K562 (cell line): ENCODE measurements around the gene HRH4. TPM values are rescaled to one million over a fixed set of nuclear protein-coding genes. Genes with fewer than 3 reads are reported as not detected.

Experiments
- ATAC-seq: fragments of 200-7000 bp; cut with Tn5 transposase; 3 replicates; pipeline ENCODE4 v1.9.1; 2020; ENCODE audit warnings: moderate library complexity
- BruUV-seq: library from RNA; stranded (reverse); fragments of 400-500 nt; replicated peaks from 2 replicates; lab custom pipeline; 2021; lab: Mats Ljungman, UMichigan
- CTCF ChIA-PET: fragments of 300-600 bp; formaldehyde crosslinking; extraction: SDS; loops from one replicate; lab custom pipeline; 2021; ENCODE audit warnings: low intra/inter-chr PET ratio; lab: Yijun Ruan, JAX
- POLR2A ChIA-PET: fragments of 300-600, 350-650 bp; sonication (Branson Sonifier 250); formaldehyde crosslinking; extraction: SDS; loops from one replicate; lab custom pipeline; 2021; ENCODE audit warnings: antibody characterized with exemption, inconsistent platforms; lab: Yijun Ruan, JAX
- DNase-seq, 4 experiments: peaks; one replicate each; pipeline versions ENCODE4 v3.0.0 to v3.0.0-alpha.2; 2011 to 2018; ENCODE audit warnings: low spot score in 3 of 4, mixed read lengths in 3 of 4; ENCODE audit errors: extremely low read depth in 1 of 4
- FAIRE-seq: peaks from 2 replicates; lab custom pipeline; 2011; peaks lifted over from hg19 to GRCh38; lab: Jason Lieb, UNC
- H2AFZ ChIP-seq: 2 replicates; pipeline ENCODE4 v1.6.0; 2011; ENCODE audit warnings: low read depth, low read length, control low read depth, inconsistent platforms
- H3K27ac ChIP-seq: fragments of 200-600 bp; 3 replicates; pipeline ENCODE4 v1.8.0; 2011; ENCODE audit warnings: low read depth, mild to moderate bottlenecking, control low read depth, inconsistent platforms, low read length, moderate library complexity, mixed read lengths; ENCODE audit errors: extremely low read depth
- H3K27me3 ChIP-seq, 2 experiments: fragments of 300-600 bp in 1 of 2; 2 replicates in 1 of 2; 3 replicates in 1 of 2; pipeline versions ENCODE4 v1.6.0 to v1.8.0; 2011; ENCODE audit warnings: inconsistent platforms in 2 of 2, low read length in 2 of 2, mild to moderate bottlenecking in 1 of 2, mixed read lengths in 1 of 2, moderate library complexity in 1 of 2; ENCODE audit not compliant: control insufficient read depth in 2 of 2, insufficient read depth in 2 of 2
- H3K36me3 ChIP-seq: fragments of 300-600 bp; 3 replicates; pipeline ENCODE4 v1.8.0; 2011; ENCODE audit warnings: mild to moderate bottlenecking, low read length, inconsistent platforms; ENCODE audit not compliant: control insufficient read depth, insufficient read depth
- H3K4me1 ChIP-seq, 2 experiments: fragments of 200-600 bp in 1 of 2; replicated peaks in 1 of 2; 2 replicates in 1 of 2; 3 replicates in 1 of 2; pipeline versions ENCODE4 v1.5.1 to v1.8.0; 2011; ENCODE audit warnings: inconsistent platforms in 2 of 2, low read length in 2 of 2, mild to moderate bottlenecking in 1 of 2, mixed read lengths in 1 of 2, moderate library complexity in 1 of 2; ENCODE audit not compliant: control insufficient read depth in 2 of 2, insufficient read depth in 2 of 2
- H3K4me2 ChIP-seq: 2 replicates; pipeline ENCODE4 v1.6.1; 2011; ENCODE audit warnings: low read length, control low read depth, inconsistent platforms, mixed read lengths; ENCODE audit not compliant: insufficient read depth
- H3K4me3 ChIP-seq: fragments of 200-600 bp; sonication (generic), shearing (Covaris generic); 2 replicates; pipeline ENCODE4 v1.5.1; 2016; ENCODE audit warnings: control low read depth, inconsistent platforms
- H3K79me2 ChIP-seq: fragments of 200-600 bp; 3 replicates; pipeline ENCODE4 v1.8.0; 2011; ENCODE audit warnings: low read length, inconsistent platforms; ENCODE audit not compliant: control insufficient read depth, insufficient read depth
- H3K9ac ChIP-seq, 2 experiments: 2 replicates each; pipeline versions ENCODE4 v1.6.0 to v1.6.1; 2011; ENCODE audit warnings: low read depth in 2 of 2, low read length in 2 of 2, control low read depth in 1 of 2, inconsistent platforms in 1 of 2, mild to moderate bottlenecking in 1 of 2, mixed read lengths in 1 of 2; ENCODE audit not compliant: insufficient read depth in 1 of 2
- H3K9me1 ChIP-seq: one replicate; pipeline ENCODE4 v1.6.0; 2011; ENCODE audit warnings: inconsistent platforms, mild to moderate bottlenecking, low read length, moderate library complexity; ENCODE audit not compliant: control insufficient read depth, insufficient read depth
- H3K9me3 ChIP-seq: replicated peaks from 2 replicates; pipeline ENCODE4 v1.5.1; 2011; ENCODE audit warnings: low read depth, low read length, inconsistent platforms; ENCODE audit not compliant: control insufficient read depth, insufficient read depth
- H4K20me1 ChIP-seq: replicated peaks from 2 replicates; pipeline ENCODE4 v1.6.1; 2011; ENCODE audit warnings: low read length, inconsistent platforms, mixed read lengths; ENCODE audit not compliant: control insufficient read depth, insufficient read depth
- CCAR2 ChIP-seq: fragments of 200-400 bp; formaldehyde crosslinking; IDR thresholded peaks from 2 replicates; pipeline ENCODE4 v1.6.1; 2017; ENCODE audit warnings: mild to moderate bottlenecking, low read depth, low read length
- CXXC5 ChIP-seq: fragments of 250-450 bp; sonication (Bioruptor Pico); IDR thresholded peaks from 2 replicates; pipeline ENCODE4 v1.8.0; 2022; ENCODE audit warnings: inconsistent platforms, mild to moderate bottlenecking, moderate library complexity
- DPF2 ChIP-seq: fragments of 450-650 bp; IDR thresholded peaks from 2 replicates; pipeline ENCODE4 v1.6.1; 2016
- ETS2 ChIP-seq: IDR thresholded peaks from 2 replicates; pipeline ENCODE4 v1.6.1; 2016; ENCODE audit warnings: borderline replicate concordance, missing genetic modification characterization, mild to moderate bottlenecking, moderate library complexity, missing compliant biosample characterization; ENCODE audit not compliant: poor library complexity, severe bottlenecking
- ETV1 ChIP-seq: fragments of 450-650 bp; conservative IDR thresholded peaks from 2 replicates; pipeline ENCODE4 v1.6.1; 2016; ENCODE audit warnings: missing genetic modification characterization, control low read depth, low read depth, missing compliant biosample characterization
- EZH2 ChIP-seq: IDR thresholded peaks from 2 replicates; pipeline ENCODE4 v1.6.1; 2012; ENCODE audit warnings: low read depth, mild to moderate bottlenecking, inconsistent platforms, low read length, borderline replicate concordance
- HBP1 ChIP-seq: fragments of 450-650 bp; formaldehyde crosslinking; IDR thresholded peaks from 2 replicates; pipeline ENCODE4 v1.4.0; 2022; ENCODE audit warnings: missing genetic modification characterization
- HDAC1 ChIP-seq, 2 experiments: fragments of 450-650 bp; IDR thresholded peaks; 2 replicates each; pipeline ENCODE4 v1.6.1; 2016 to 2017; ENCODE audit warnings: inconsistent platforms in 1 of 2, mild to moderate bottlenecking in 1 of 2, moderate library complexity in 1 of 2
- JUNB ChIP-seq: fragments of 450-650 bp; formaldehyde crosslinking; conservative IDR thresholded peaks from 2 replicates; pipeline ENCODE4 v1.4.0; 2020; ENCODE audit warnings: mild to moderate bottlenecking
- MAFK ChIP-seq: IDR thresholded peaks from 2 replicates; pipeline ENCODE4 v1.6.1; 2011; ENCODE audit warnings: low read length, improper control_type of control experiment
- MXI1 ChIP-seq: IDR thresholded peaks from 2 replicates; pipeline ENCODE4 v1.6.1; 2011; ENCODE audit warnings: low read depth, mild to moderate bottlenecking, improper control_type of control experiment, low read length
- NCOA1 ChIP-seq: fragments of 450-650 bp; IDR thresholded peaks from 2 replicates; pipeline ENCODE4 v1.6.1; 2016; ENCODE audit warnings: low read depth
- NFYB ChIP-seq: IDR thresholded peaks from 2 replicates; pipeline ENCODE4 v1.6.1; 2011; ENCODE audit warnings: mild to moderate bottlenecking, moderate library complexity; ENCODE audit not compliant: insufficient read length; ENCODE audit errors: extremely low read depth
- NR1H2 ChIP-seq: sonication (generic); formaldehyde crosslinking; IDR thresholded peaks from 2 replicates; pipeline ENCODE4 v1.4.0; 2020; ENCODE audit warnings: mild to moderate bottlenecking, missing genetic modification reagents
- TEAD2 ChIP-seq: fragments of 450-650 bp; IDR thresholded peaks from 2 replicates; pipeline ENCODE4 v1.6.1; 2016; ENCODE audit warnings: missing genetic modification characterization, control low read depth, missing compliant biosample characterization
- U2AF1 ChIP-seq: fragments of 200-400 bp; formaldehyde crosslinking; optimal IDR thresholded peaks from 2 replicates; pipeline ENCODE3; 2017; ENCODE audit warnings: mild to moderate bottlenecking, low read depth, low read length, moderate library complexity
- ZNF143 ChIP-seq: sonication (generic); formaldehyde crosslinking; IDR thresholded peaks from 2 replicates; pipeline ENCODE4 v1.9.0; 2022; ENCODE audit warnings: mild to moderate bottlenecking, missing genetic modification reagents
- ZNF445 ChIP-seq: fragments of 250-450 bp; sonication (Bioruptor Pico); IDR thresholded peaks from 2 replicates; pipeline ENCODE4 v1.4.0; 2020; ENCODE audit warnings: low read depth, mild to moderate bottlenecking, moderate library complexity
- WGBS: fragments of 100-300 bp; shearing (Covaris generic); methylation state at CpG from one replicate; pipeline ENCODE4 v1.1.6; 2016; ENCODE audit warnings: low coverage, mixed read lengths; ENCODE audit not compliant: insufficient coverage; ENCODE audit errors: missing lambda C conversion rate; 5-methylcytosine and 5-hydroxymethylcytosine counted together
- in situ Hi-C: fragments of 300-500 bp; cut with MboI; formaldehyde crosslinking; loops from 4 replicates; pipeline ENCODE4 v1.15.0; 2018; ENCODE audit warnings: inconsistent platforms, mixed read lengths
- intact Hi-C: fragments of 100-400 bp; cut with micrococcal nuclease; formaldehyde crosslinking; loops from 2 replicates; pipeline ENCODE4 v1.14.2; 2022
- polyA plus RNA-seq, 8 experiments: library from polyadenylated mRNA; depleted of rRNA in 4 of 8; stranded (reverse) in 5 of 8; unstranded in 3 of 8; fragments of >200 nt; fragmentation: Nextera tagmentation in 2 of 8; fragmentation: Illumina TruSeq in 1 of 8; extraction: Ambion mirVana in 2 of 8; extraction: Trizol in 1 of 8; gene quantifications; 2 replicates each; pipeline versions ENCODE4 v1.2.1 to v1.2.3, GENCODE V29; 2011 to 2014; ENCODE audit warnings: inconsistent platforms in 1 of 8, missing spikeins in 1 of 8
- total RNA-seq, 7 experiments: library from RNA; depleted of rRNA in 6 of 7; stranded (reverse); fragments of >200 nt in 6 of 7; fragmentation: Illumina TruSeq in 2 of 7; extraction: Trizol in 2 of 7; gene quantifications; 2 replicates each; pipeline versions ENCODE4 v1.2.1 to v1.2.3, GENCODE V29; 2011 to 2021; ENCODE audit warnings: low replicate concordance in 1 of 7
- TF ChIP-seq, protein P1 (sequence below): fragments of 250-450 bp; sonication (Bioruptor Pico); IDR thresholded peaks from 2 replicates; pipeline ENCODE4 v1.4.0; 2020; ENCODE audit warnings: mild to moderate bottlenecking, moderate library complexity

The HRH4 gene
- total and polyA plus RNA-seq, 9 of the 15 experiments (the other 6 are each of a cell fraction or from before 2014, with no cell fraction given) = not detected

GRCh38 chr18:24421831-24422230 lies 38.6 kb upstream of the HRH4 start:
- TF ChIP-seq CCAR2 = no peak
- no peak for TF ChIP-seq ETV1 (tag)
- TF ChIP-seq TEAD2 = no peak
- no peak for TF ChIP-seq NR1H2 (CRISPR knock-in tag)
- TF ChIP-seq ZNF143 (CRISPR knock-in tag) = no peak
- TF ChIP-seq JUNB (CRISPR knock-in tag) = no peak
- no peak for TF ChIP-seq MXI1
- TF ChIP-seq U2AF1 = no peak
- no peak for TF ChIP-seq ZNF445 (CRISPR knock-in tag)
- no peak for TF ChIP-seq EZH2
- TF ChIP-seq HBP1 (CRISPR knock-in tag) = no peak
- no peak for TF ChIP-seq HDAC1 (IDR thresholded peaks at IDR 0.05)
- TF ChIP-seq NFYB = no peak
- TF ChIP-seq, protein P1, sequence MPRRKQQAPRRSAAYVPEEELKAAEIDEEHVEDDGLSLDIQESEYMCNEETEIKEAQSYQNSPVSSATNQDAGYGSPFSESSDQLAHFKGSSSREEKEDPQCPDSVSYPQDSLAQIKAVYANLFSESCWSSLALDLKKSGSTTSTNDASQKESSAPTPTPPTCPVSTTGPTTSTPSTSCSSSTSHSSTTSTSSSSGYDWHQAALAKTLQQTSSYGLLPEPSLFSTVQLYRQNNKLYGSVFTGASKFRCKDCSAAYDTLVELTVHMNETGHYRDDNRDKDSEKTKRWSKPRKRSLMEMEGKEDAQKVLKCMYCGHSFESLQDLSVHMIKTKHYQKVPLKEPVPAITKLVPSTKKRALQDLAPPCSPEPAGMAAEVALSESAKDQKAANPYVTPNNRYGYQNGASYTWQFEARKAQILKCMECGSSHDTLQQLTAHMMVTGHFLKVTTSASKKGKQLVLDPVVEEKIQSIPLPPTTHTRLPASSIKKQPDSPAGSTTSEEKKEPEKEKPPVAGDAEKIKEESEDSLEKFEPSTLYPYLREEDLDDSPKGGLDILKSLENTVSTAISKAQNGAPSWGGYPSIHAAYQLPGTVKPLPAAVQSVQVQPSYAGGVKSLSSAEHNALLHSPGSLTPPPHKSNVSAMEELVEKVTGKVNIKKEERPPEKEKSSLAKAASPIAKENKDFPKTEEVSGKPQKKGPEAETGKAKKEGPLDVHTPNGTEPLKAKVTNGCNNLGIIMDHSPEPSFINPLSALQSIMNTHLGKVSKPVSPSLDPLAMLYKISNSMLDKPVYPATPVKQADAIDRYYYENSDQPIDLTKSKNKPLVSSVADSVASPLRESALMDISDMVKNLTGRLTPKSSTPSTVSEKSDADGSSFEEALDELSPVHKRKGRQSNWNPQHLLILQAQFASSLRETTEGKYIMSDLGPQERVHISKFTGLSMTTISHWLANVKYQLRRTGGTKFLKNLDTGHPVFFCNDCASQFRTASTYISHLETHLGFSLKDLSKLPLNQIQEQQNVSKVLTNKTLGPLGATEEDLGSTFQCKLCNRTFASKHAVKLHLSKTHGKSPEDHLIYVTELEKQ (CRISPR knock-in tag) = no peak
- no peak for TF ChIP-seq CXXC5 (CRISPR knock-in tag)
- TF ChIP-seq DPF2 = no peak
- TF ChIP-seq ETS2 = no peak
- no peak for TF ChIP-seq MAFK
- no peak for TF ChIP-seq NCOA1
- H3K27ac ChIP-seq = no peak overlapping the region
- WGBS = 0% methylated on average over 1 of the region's 1 CpG
- H3K4me1 ChIP-seq = peaks cover 0 to 8% of the 10 kb centered on the region in 2 experiments; a peak in 2 of 5 replicates
- intact Hi-C loops = loop anchor here (10.0 kb wide), 1 partner anchor 63 kb away; no protein-coding TSS in a partner anchor
- peaks cover 5% of the 10 kb centered on the region; the same call in 1 of the 2 replicates for H3K9me3 ChIP-seq
- H4K20me1 ChIP-seq = no peaks in the 10 kb centered on the region
- DNase-seq (no peak), ATAC-seq (no peak), FAIRE-seq (no peak)
- no peak overlapping the region for H2AFZ ChIP-seq
- H3K36me3 ChIP-seq = no peaks in the 10 kb centered on the region
- CTCF ChIA-PET = no interaction called here
- POLR2A ChIA-PET = no interaction called here
- no peaks in the 10 kb centered on the region for H3K9me1 ChIP-seq
- H3K4me3 ChIP-seq = no peak overlapping the region
- H3K79me2 ChIP-seq = no peaks in the 10 kb centered on the region
- BruUV-seq = no TSS peak
- H3K27me3 ChIP-seq = peaks cover 12 to 18% of the 10 kb centered on the region in 2 experiments; a peak in 4 of 5 replicates
- no peak overlapping the region for H3K4me2 ChIP-seq
- H3K9ac ChIP-seq = no peak overlapping the region
- in situ Hi-C loops = no loop called here
